K562 (cell line): Measurements from ENCODE around the gene TCEA3. TPM values are rescaled to one million over a fixed set of nuclear protein-coding genes. Genes with fewer than 3 reads are reported as not detected.

Experiments
- ATF7 ChIP-seq: fragments of 450-650 bp; IDR thresholded peaks from 2 replicates; pipeline ENCODE4 v1.7.1; 2014; ENCODE audit warnings: mild to moderate bottlenecking, moderate library complexity
- CHCHD3 ChIP-seq: fragments of 250-450 bp; sonication (Bioruptor Pico); IDR thresholded peaks from 2 replicates; pipeline ENCODE4 v2.1.2; 2022; ENCODE audit warnings: mild to moderate bottlenecking
- CSDE1 ChIP-seq, 2 experiments: fragments of 450-650 bp; IDR thresholded peaks; 2 replicates each; pipeline ENCODE4 v1.6.1; 2016; ENCODE audit warnings: mild to moderate bottlenecking in 1 of 2
- LCOR ChIP-seq: sonication (generic); formaldehyde crosslinking; IDR thresholded peaks from 2 replicates; pipeline ENCODE4 v1.8.0; 2022; ENCODE audit warnings: mild to moderate bottlenecking, missing genetic modification reagents
- PHF20 ChIP-seq: fragments of 450-650 bp; IDR thresholded peaks from 2 replicates; pipeline ENCODE4 v1.6.1; 2018; ENCODE audit not compliant: partially characterized antibody
- POLR3A ChIP-seq: IDR thresholded peaks from 2 replicates; pipeline ENCODE4 v1.6.1; 2011; ENCODE audit warnings: borderline replicate concordance, mild to moderate bottlenecking, moderate library complexity; ENCODE audit not compliant: insufficient read length, insufficient read depth; ENCODE audit errors: extremely low read depth
- TAF7 ChIP-seq: fragments of 450-650 bp; IDR thresholded peaks from 2 replicates; pipeline ENCODE4 v1.6.1; 2016; ENCODE audit warnings: missing genetic modification characterization, missing compliant biosample characterization
- XRCC5 ChIP-seq: fragments of 200-400 bp; formaldehyde crosslinking; IDR thresholded peaks from 2 replicates; pipeline ENCODE4 v1.6.1; 2017; ENCODE audit warnings: low read depth, mild to moderate bottlenecking, low read length
- ZNF316 ChIP-seq: fragments of 450-650 bp; IDR thresholded peaks from 2 replicates; pipeline ENCODE4 v1.6.1; 2016
- polyA plus RNA-seq, 8 experiments: library from polyadenylated mRNA; depleted of rRNA in 4 of 8; stranded (reverse) in 5 of 8; unstranded in 3 of 8; fragments of >200 nt; fragmentation: Nextera tagmentation in 2 of 8; fragmentation: Illumina TruSeq in 1 of 8; extraction: Ambion mirVana in 2 of 8; extraction: Trizol in 1 of 8; gene quantifications; 2 replicates each; pipeline versions ENCODE4 v1.2.1 to v1.2.3, GENCODE V29; 2011 to 2014; ENCODE audit warnings: inconsistent platforms in 1 of 8, missing spikeins in 1 of 8
- total RNA-seq, 7 experiments: library from RNA; depleted of rRNA in 6 of 7; stranded (reverse); fragments of >200 nt in 6 of 7; fragmentation: Illumina TruSeq in 2 of 7; extraction: Trizol in 2 of 7; gene quantifications; 2 replicates each; pipeline versions ENCODE4 v1.2.1 to v1.2.3, GENCODE V29; 2011 to 2021; ENCODE audit warnings: low replicate concordance in 1 of 7
- TF ChIP-seq, protein P1 (sequence below): IDR thresholded peaks from 2 replicates; pipeline ENCODE4 v1.6.1; 2012; ENCODE audit warnings: low read depth, low read length, improper control_type of control experiment, borderline replicate concordance
- TF ChIP-seq, protein P2 (sequence below): fragments of 450-650 bp; formaldehyde crosslinking; IDR thresholded peaks from 2 replicates; pipeline ENCODE4 v1.4.0; 2020; ENCODE audit warnings: mild to moderate bottlenecking
- TF ChIP-seq, protein P3 (sequence below): fragments of 250-450 bp; sonication (Bioruptor Pico); IDR thresholded peaks from 2 replicates; pipeline ENCODE4 v1.5.0; 2021
- TF ChIP-seq, protein P4 (sequence below), 2 experiments: fragments of 450-650 bp in 1 of 2; sonication (generic) in 1 of 2; formaldehyde crosslinking in 1 of 2; IDR thresholded peaks in 1 of 2; conservative IDR thresholded peaks in 1 of 2; 2 replicates each; pipeline versions ENCODE4 v1.6.1 to v1.8.1; 2016 to 2023; ENCODE audit warnings: mild to moderate bottlenecking in 2 of 2, moderate library complexity in 2 of 2, inconsistent platforms in 1 of 2, missing genetic modification reagents in 1 of 2
- TF ChIP-seq, protein P5 (sequence below): sonication (generic); formaldehyde crosslinking; IDR thresholded peaks from 2 replicates; pipeline ENCODE4 v1.8.0; 2022; ENCODE audit warnings: missing genetic modification reagents, mild to moderate bottlenecking, borderline replicate concordance
- TF ChIP-seq, protein P6 (sequence below): fragments of 450-650 bp; IDR thresholded peaks from 2 replicates; pipeline ENCODE4 v1.6.1; 2017; ENCODE audit warnings: antibody characterized with exemption

The TCEA3 gene
- total and polyA plus RNA-seq, 9 of the 15 experiments (the other 6 are each of a cell fraction or from before 2014, with no cell fraction given) = 0.03 to 0.55 (median 0.36) TPM

DNA sequence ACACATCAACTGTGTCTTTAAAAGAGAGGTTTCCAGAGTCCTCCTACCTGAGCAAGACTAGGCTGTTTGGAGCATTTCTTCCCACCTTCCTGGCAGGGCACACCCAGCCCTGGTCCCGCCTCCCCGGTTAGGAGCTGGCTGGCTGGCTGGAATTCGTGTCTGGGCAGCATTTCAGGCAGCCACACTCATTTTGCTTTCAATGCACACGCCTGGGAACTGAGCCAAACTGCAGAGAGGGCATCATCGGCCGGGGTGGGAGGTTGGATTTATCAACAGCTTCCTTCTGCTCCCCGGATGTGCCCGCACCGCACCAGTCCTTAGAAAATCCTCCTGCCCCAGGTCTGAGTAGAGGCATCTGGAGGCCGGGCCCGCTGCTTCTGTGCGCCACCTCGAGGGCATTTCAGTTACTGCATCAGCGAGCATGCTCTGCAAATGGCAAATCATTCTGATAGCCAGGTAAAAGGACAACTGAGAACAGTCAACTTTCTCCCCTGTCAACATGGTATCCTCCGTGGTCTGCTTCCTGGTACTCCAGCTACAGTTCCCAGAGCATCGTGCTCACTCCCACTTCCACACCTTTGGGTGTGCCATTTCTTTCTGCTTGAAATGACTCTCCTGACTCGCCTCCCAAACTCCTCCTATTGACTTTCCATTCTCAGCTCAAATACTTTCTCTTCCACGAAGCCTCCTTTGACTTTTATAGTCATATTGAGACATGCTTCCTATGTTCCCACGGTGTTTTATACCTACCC is 20.6 kb downstream of the TCEA3 start (continued):
- TF ChIP-seq ATF7 = peak; percentile 65
- TF ChIP-seq PHF20 = no peak
- TF ChIP-seq, protein P1, sequence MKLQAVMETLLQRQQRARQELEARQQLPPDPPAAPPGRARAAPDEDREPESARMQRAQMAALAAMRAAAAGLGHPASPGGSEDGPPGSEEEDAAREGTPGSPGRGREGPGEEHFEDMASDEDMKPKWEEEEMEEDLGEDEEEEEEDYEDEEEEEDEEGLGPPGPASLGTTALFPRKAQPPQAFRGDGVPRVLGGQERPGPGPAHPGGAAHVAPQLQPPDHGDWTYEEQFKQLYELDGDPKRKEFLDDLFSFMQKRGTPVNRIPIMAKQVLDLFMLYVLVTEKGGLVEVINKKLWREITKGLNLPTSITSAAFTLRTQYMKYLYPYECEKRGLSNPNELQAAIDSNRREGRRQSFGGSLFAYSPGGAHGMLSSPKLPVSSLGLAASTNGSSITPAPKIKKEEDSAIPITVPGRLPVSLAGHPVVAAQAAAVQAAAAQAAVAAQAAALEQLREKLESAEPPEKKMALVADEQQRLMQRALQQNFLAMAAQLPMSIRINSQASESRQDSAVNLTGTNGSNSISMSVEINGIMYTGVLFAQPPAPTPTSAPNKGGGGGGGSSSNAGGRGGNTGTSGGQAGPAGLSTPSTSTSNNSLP = 0 out of 2 replicates have a peak, but pooled peaks have one; percentile 48
- peak; percentile 35; the same call in 1 of the 2 replicates for TF ChIP-seq ZNF316
- TF ChIP-seq, protein P2, sequence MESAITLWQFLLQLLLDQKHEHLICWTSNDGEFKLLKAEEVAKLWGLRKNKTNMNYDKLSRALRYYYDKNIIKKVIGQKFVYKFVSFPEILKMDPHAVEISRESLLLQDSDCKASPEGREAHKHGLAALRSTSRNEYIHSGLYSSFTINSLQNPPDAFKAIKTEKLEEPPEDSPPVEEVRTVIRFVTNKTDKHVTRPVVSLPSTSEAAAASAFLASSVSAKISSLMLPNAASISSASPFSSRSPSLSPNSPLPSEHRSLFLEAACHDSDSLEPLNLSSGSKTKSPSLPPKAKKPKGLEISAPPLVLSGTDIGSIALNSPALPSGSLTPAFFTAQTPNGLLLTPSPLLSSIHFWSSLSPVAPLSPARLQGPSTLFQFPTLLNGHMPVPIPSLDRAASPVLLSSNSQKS (CRISPR knock-in tag) = no peak
- TF ChIP-seq, protein P3, sequence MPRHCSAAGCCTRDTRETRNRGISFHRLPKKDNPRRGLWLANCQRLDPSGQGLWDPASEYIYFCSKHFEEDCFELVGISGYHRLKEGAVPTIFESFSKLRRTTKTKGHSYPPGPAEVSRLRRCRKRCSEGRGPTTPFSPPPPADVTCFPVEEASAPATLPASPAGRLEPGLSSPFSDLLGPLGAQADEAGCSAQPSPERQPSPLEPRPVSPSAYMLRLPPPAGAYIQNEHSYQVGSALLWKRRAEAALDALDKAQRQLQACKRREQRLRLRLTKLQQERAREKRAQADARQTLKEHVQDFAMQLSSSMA = no peak
- no peak for TF ChIP-seq CHCHD3
- no peak for TF ChIP-seq POLR3A
- TF ChIP-seq LCOR (CRISPR knock-in tag) = no peak
- TF ChIP-seq CSDE1 (IDR thresholded peaks at IDR 0.05) = no peak
- TF ChIP-seq TAF7 (tag) = no peak
- TF ChIP-seq XRCC5 = peak; percentile 97
- TF ChIP-seq, protein P4, sequence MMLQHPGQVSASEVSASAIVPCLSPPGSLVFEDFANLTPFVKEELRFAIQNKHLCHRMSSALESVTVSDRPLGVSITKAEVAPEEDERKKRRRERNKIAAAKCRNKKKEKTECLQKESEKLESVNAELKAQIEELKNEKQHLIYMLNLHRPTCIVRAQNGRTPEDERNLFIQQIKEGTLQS (IDR thresholded peaks at IDR 0.05) = peak; percentile 9; the same call in 1 of the 2 replicates
- TF ChIP-seq, protein P4 (CRISPR knock-in tag; conservative IDR thresholded peaks at IDR 0.05) = no peak
- TF ChIP-seq, protein P5, sequence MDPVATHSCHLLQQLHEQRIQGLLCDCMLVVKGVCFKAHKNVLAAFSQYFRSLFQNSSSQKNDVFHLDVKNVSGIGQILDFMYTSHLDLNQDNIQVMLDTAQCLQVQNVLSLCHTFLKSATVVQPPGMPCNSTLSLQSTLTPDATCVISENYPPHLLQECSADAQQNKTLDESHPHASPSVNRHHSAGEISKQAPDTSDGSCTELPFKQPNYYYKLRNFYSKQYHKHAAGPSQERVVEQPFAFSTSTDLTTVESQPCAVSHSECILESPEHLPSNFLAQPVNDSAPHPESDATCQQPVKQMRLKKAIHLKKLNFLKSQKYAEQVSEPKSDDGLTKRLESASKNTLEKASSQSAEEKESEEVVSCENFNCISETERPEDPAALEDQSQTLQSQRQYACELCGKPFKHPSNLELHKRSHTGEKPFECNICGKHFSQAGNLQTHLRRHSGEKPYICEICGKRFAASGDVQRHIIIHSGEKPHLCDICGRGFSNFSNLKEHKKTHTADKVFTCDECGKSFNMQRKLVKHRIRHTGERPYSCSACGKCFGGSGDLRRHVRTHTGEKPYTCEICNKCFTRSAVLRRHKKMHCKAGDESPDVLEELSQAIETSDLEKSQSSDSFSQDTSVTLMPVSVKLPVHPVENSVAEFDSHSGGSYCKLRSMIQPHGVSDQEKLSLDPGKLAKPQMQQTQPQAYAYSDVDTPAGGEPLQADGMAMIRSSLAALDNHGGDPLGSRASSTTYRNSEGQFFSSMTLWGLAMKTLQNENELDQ = 0 out of 2 replicates have a peak, but pooled peaks have one; percentile 56
- TF ChIP-seq, protein P6, sequence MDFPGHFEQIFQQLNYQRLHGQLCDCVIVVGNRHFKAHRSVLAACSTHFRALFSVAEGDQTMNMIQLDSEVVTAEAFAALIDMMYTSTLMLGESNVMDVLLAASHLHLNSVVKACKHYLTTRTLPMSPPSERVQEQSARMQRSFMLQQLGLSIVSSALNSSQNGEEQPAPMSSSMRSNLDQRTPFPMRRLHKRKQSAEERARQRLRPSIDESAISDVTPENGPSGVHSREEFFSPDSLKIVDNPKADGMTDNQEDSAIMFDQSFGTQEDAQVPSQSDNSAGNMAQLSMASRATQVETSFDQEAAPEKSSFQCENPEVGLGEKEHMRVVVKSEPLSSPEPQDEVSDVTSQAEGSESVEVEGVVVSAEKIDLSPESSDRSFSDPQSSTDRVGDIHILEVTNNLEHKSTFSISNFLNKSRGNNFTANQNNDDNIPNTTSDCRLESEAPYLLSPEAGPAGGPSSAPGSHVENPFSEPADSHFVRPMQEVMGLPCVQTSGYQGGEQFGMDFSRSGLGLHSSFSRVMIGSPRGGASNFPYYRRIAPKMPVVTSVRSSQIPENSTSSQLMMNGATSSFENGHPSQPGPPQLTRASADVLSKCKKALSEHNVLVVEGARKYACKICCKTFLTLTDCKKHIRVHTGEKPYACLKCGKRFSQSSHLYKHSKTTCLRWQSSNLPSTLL = no peak
